Glutamatergic neuron (in vitro differentiated cells): ENCODE data around the gene PRODH2. TPM values are rescaled to one million over a fixed set of nuclear protein-coding genes. Genes with fewer than 3 reads are reported as not detected.

Experiments
- DNase-seq: peaks from one replicate; pipeline ENCODE4 v3.0.0; 2022
- H3K27ac Mint-ChIP-seq: one replicate; pipeline ENCODE4 v1.8.0; 2020; ENCODE audit warnings: mild to moderate bottlenecking, mixed read lengths, inconsistent platforms; ENCODE audit not compliant: unreplicated experiment
- H3K27me3 Mint-ChIP-seq: one replicate; pipeline ENCODE4 v1.8.0; 2020; ENCODE audit warnings: mild to moderate bottlenecking, moderate library complexity, mixed read lengths, inconsistent platforms; ENCODE audit not compliant: unreplicated experiment
- H3K36me3 Mint-ChIP-seq: one replicate; pipeline ENCODE4 v1.8.0; 2020; ENCODE audit warnings: mild to moderate bottlenecking, mixed read lengths, inconsistent platforms; ENCODE audit not compliant: unreplicated experiment
- H3K4me1 Mint-ChIP-seq: one replicate; pipeline ENCODE4 v1.8.0; 2020; ENCODE audit warnings: mild to moderate bottlenecking, low read depth, mixed read lengths, inconsistent platforms; ENCODE audit not compliant: unreplicated experiment
- H3K4me3 Mint-ChIP-seq: one replicate; pipeline ENCODE4 v1.8.0; 2020; ENCODE audit warnings: mild to moderate bottlenecking, mixed read lengths, inconsistent platforms; ENCODE audit not compliant: unreplicated experiment
- H3K9me3 Mint-ChIP-seq: one replicate; pipeline ENCODE4 v1.8.0; 2020; ENCODE audit warnings: mild to moderate bottlenecking, moderate library complexity, mixed read lengths, inconsistent platforms; ENCODE audit not compliant: unreplicated experiment
- long read RNA-seq: library from polyadenylated mRNA; unstranded; transcript quantifications from one replicate; pipeline ENCODE4 v2.0.0, GENCODE V29; 2020; ENCODE audit not compliant: unreplicated experiment
- total RNA-seq: library from RNA; stranded (reverse); fragmentation: NEBNext Ultra II Directional; extraction: Animal tissue kit (Norgen Biotek cat#: 25700); gene quantifications from one replicate; pipeline ENCODE4 v1.2.1, GENCODE V29; 2021; ENCODE audit not compliant: unreplicated experiment
- TF ChIP-seq, protein P1 (sequence below): fragments of 200-600 bp; sonication (generic); IDR thresholded peaks from one replicate; pipeline ENCODE4 v1.5.0; 2021; ENCODE audit not compliant: partially characterized antibody, unreplicated experiment

The PRODH2 gene, protein sequence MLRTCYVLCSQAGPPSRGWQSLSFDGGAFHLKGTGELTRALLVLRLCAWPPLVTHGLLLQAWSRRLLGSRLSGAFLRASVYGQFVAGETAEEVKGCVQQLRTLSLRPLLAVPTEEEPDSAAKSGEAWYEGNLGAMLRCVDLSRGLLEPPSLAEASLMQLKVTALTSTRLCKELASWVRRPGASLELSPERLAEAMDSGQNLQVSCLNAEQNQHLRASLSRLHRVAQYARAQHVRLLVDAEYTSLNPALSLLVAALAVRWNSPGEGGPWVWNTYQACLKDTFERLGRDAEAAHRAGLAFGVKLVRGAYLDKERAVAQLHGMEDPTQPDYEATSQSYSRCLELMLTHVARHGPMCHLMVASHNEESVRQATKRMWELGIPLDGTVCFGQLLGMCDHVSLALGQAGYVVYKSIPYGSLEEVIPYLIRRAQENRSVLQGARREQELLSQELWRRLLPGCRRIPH
- 0.64 TPM for total RNA-seq
- long read RNA-seq, result 0 reads

DNA sequence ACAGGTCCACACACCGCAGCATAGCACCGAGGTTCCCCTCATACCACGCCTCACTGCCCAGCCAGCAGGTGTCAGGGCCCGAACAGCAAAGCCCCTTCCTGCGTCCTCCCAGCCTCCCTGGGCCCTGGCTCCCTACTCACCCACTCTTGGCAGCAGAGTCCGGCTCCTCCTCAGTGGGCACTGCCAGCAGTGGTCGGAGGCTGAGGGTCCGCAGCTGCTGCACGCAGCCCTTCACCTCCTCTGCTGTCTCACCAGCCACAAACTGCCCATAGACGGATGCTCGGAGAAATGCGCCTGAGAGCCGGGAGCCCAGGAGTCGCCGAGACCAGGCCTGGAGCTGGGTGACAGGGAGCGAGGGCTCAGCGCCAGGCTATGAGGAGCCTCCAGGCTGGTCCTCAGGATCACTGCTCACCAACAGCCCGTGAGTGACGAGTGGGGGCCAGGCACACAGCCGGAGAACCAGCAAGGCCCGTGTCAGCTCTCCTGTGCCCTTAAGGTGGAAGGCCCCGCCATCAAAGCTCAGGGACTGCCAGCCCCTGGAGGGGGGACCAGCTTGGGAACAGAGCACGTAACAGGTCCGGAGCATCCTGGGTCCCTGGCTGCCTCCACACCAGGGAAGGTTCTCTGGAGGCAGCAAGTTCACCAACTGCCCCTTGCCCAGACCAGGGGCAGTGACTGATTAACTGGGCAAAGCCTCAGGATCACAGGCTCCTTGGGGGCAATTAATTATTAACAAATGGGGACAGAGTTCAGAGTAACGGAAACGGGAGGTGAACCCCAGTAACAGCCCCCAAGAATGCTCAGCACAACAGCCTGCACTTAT lies at the start of gene PRODH2:
Gene PRODH2, minus strand, starts transcription at position 626 of the 823 bp plus-strand sequence. Its CDS starts 40 bp downstream, at position 586.
- Mint-ChIP-seq H3K9me3 (no peaks in the 10 kb centered on the region), H3K36me3 (no peaks in the 10 kb centered on the region), H3K4me1 (no peaks in the 10 kb centered on the region), H3K27ac (no peak within 1 kb of the TSS), H3K4me3 (no peak within 1 kb of the TSS), H3K27me3 (peaks cover 2% of the 10 kb centered on the region)
- TF ChIP-seq, protein P1, sequence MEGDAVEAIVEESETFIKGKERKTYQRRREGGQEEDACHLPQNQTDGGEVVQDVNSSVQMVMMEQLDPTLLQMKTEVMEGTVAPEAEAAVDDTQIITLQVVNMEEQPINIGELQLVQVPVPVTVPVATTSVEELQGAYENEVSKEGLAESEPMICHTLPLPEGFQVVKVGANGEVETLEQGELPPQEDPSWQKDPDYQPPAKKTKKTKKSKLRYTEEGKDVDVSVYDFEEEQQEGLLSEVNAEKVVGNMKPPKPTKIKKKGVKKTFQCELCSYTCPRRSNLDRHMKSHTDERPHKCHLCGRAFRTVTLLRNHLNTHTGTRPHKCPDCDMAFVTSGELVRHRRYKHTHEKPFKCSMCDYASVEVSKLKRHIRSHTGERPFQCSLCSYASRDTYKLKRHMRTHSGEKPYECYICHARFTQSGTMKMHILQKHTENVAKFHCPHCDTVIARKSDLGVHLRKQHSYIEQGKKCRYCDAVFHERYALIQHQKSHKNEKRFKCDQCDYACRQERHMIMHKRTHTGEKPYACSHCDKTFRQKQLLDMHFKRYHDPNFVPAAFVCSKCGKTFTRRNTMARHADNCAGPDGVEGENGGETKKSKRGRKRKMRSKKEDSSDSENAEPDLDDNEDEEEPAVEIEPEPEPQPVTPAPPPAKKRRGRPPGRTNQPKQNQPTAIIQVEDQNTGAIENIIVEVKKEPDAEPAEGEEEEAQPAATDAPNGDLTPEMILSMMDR, result no peak
- no peak for DNase-seq

DNA sequence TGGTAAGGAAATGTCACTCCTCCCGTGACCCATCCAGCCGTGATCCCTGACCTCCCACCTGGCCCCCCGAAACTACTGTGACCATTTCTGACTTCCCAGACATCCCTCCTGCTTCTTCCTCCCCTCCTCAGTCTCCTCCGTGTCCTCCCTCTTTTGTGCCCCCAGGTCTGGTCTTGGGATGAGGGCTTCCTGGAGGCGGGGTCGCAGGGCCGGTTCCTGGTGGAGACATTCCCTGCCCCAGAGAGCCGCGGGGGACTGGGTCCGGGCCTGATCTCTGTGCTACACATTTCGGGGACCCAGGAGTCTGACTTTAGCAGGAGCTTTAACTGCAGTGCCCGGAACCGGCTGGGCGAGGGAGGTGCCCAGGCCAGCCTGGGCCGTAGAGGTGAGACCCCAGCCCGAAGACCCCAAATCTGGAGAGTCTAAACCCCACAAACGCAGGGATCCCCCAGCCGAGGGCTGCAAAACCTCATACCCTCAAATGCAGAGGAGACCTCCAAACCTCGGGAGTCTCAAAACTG lies 49.1 kb upstream of the PRODH2 start:
- Mint-ChIP-seq H3K4me1 (peaks cover 13% of the 10 kb centered on the region), H3K9me3 (peaks cover 7% of the 10 kb centered on the region), H3K27ac (peak overlapping the region; percentile 64), H3K4me3 (peak overlapping the region; percentile 85), H3K36me3 (peaks cover 8% of the 10 kb centered on the region), H3K27me3 (peaks cover 10% of the 10 kb centered on the region)
- DNase-seq, result no peak
- TF ChIP-seq, protein P1, result no peak

DNA sequence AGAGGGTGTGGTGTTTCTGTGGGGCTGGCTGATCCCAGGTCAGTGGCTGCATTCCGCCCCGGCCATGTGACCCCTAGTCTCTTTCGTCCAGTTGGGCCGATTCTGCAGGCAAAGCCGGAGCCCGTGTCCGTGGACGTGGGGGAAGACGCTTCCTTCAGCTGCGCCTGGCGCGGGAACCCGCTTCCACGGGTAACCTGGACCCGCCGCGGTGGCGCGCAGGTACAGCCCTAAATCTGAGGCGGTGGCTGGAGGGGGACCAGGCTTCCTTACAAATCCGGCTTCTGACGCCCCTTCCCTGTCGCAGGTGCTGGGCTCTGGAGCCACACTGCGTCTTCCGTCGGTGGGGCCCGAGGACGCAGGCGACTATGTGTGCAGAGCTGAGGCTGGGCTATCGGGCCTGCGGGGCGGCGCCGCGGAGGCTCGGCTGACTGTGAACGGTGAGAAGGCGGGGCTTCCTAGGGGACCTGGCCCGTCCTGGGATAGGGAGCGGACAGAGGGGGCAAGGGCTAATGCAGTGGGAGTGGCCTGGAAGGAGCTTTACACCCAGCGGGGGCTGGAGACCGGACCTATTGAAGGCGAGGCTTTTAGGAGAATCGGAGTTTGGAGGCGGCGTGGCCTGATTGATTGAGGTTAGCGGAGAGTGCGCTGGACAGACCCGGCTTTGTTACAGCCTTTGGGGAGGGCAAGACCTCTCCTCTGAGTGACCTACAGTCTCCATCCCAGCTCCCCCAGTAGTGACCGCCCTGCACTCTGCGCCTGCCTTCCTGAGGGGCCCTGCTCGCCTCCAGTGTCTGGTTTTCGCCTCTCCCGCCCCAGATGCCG lies 48.4 kb upstream of the PRODH2 start:
- H3K9me3 Mint-ChIP-seq, result peaks cover 7% of the 10 kb centered on the region
- peak overlapping the region; percentile 64 for H3K27ac Mint-ChIP-seq
- H3K4me3 Mint-ChIP-seq, result peak overlapping the region; percentile 85
- H3K36me3 Mint-ChIP-seq, result peaks cover 4% of the 10 kb centered on the region
- DNase-seq, result peak; percentile 80
- TF ChIP-seq, protein P1, result no peak
- peaks cover 10% of the 10 kb centered on the region for H3K27me3 Mint-ChIP-seq
- peaks cover 13% of the 10 kb centered on the region for H3K4me1 Mint-ChIP-seq

DNA sequence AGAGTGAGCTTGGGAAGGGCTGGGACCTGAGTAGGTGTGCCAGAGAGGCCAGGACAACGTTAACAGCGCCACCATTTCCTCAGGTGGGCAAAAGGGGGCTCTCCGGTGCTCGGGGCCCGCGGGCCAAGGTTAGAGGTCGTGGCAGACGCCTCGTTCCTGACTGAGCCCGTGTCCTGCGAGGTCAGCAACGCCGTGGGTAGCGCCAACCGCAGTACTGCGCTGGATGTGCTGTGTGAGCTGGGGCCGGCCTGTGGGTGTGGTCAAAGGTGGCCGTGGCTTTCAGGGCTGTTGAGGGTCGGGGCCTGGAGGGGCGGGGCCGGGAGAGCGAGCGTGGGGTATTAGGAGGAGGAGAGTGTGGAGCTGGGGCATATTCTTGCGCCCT lies 47.8 kb upstream of the PRODH2 start:
- Mint-ChIP-seq H3K27me3 (peaks cover 13% of the 10 kb centered on the region), H3K4me1 (peaks cover 17% of the 10 kb centered on the region), H3K4me3 (peak overlapping the region; percentile 85), H3K36me3 (no peaks in the 10 kb centered on the region), H3K9me3 (peaks cover 11% of the 10 kb centered on the region), H3K27ac (no peak overlapping the region)
- DNase-seq, result peak; percentile 43
- TF ChIP-seq, protein P1, result no peak
